CD4-positive, alpha-beta T cell (primary cell): ENCODE results near the gene NRAP. TPM values are rescaled to one million over a fixed set of nuclear protein-coding genes. Genes with fewer than 3 reads are reported as not detected.

Source experiments
- ATAC-seq: fragments of 200-7000 bp; cut with Tn5 transposase; one replicate; pipeline ENCODE4 v1.10.0; 2022; ENCODE audit warnings: mild to moderate bottlenecking; ENCODE audit not compliant: poor library complexity
- CTCF ChIA-PET: fragments of 350-600 bp; sonication (Branson Sonifier 250); formaldehyde crosslinking; loops from one replicate; lab custom pipeline; 2021; ENCODE audit warnings: antibody characterized with exemption, inconsistent platforms; lab: Charles Lee
- POLR2A ChIA-PET: fragments of 350-600 bp; sonication (Branson Sonifier 250); formaldehyde crosslinking; loops from one replicate; lab custom pipeline; 2021; ENCODE audit warnings: antibody characterized with exemption, inconsistent platforms; lab: Charles Lee
- DNase-seq, 14 experiments: peaks; one replicate each; pipeline ENCODE4 v3.0.0-alpha.2; 2013 to 2020; ENCODE audit warnings: mixed read lengths in 2 of 14
- H3K27ac ChIP-seq, 2 donors: one replicate each; pipeline versions ENCODE4 v1.5.1 to v1.7.0; 2013; ENCODE audit warnings: low read length in 2 of 2, low read depth in 1 of 2, mild to moderate bottlenecking in 1 of 2
- H3K27me3 ChIP-seq, 2 experiments: 1 replicate in 1 of 2; 2 replicates in 1 of 2; pipeline versions ENCODE4 v1.6.1 to v1.7.0; 2013; ENCODE audit warnings: low read length in 2 of 2, control low read depth in 1 of 2, mild to moderate bottlenecking in 1 of 2, moderate library complexity in 1 of 2; ENCODE audit not compliant: insufficient read depth in 2 of 2, control insufficient read depth in 1 of 2
- H3K36me3 ChIP-seq: one replicate; pipeline ENCODE4 v1.6.1; 2013; ENCODE audit warnings: low read length, control low read depth; ENCODE audit not compliant: insufficient read depth
- H3K4me1 ChIP-seq: one replicate; pipeline ENCODE4 v1.6.1; 2013; ENCODE audit warnings: low read length, control low read depth; ENCODE audit not compliant: insufficient read depth
- H3K4me3 ChIP-seq: one replicate; pipeline ENCODE4 v1.5.1; 2013; ENCODE audit warnings: mild to moderate bottlenecking, low read length, moderate library complexity
- H3K9me3 ChIP-seq, 2 experiments: 1 replicate in 1 of 2; 2 replicates in 1 of 2; pipeline versions ENCODE4 v1.6.1 to v1.7.0; 2013; ENCODE audit warnings: low read length in 2 of 2, mild to moderate bottlenecking in 2 of 2, control low read depth in 1 of 2, moderate library complexity in 1 of 2; ENCODE audit not compliant: control insufficient read depth in 1 of 2, insufficient read depth in 1 of 2
- H3K27ac Mint-ChIP-seq: one replicate; pipeline ENCODE4 v1.8.0; 2020; ENCODE audit warnings: mixed read lengths
- H3K27me3 Mint-ChIP-seq: one replicate; pipeline ENCODE4 v1.8.0; 2021; ENCODE audit warnings: mixed read lengths
- H3K36me3 Mint-ChIP-seq: one replicate; pipeline ENCODE4 v1.8.0; 2021; ENCODE audit warnings: low read depth, mixed read lengths
- H3K4me1 Mint-ChIP-seq: one replicate; pipeline ENCODE4 v1.8.0; 2021; ENCODE audit warnings: low read depth, mixed read lengths
- H3K4me3 Mint-ChIP-seq: one replicate; pipeline ENCODE4 v1.8.0; 2020; ENCODE audit warnings: mild to moderate bottlenecking, mixed read lengths
- H3K9me3 Mint-ChIP-seq: one replicate; pipeline ENCODE4 v1.8.0; 2020; ENCODE audit warnings: mixed read lengths
- CTCF ChIP-seq: fragments of 200-600 bp; IDR thresholded peaks from one replicate; pipeline ENCODE4 v1.8.0; 2022; ENCODE audit warnings: antibody characterized with exemption, mild to moderate bottlenecking
- intact Hi-C, 2 experiments: fragments of 100-400 bp; cut with DNase I in 1 of 2; cut with micrococcal nuclease in 1 of 2; formaldehyde crosslinking; loops; one replicate each; pipeline versions ENCODE4 v1.15.1 to v1.9.0; 2023 to 2025; cut with DNase I, micrococcal nuclease
- total RNA-seq, 174 experiments: library from RNA in 2 of 174; stranded (reverse) in 2 of 174; gene quantifications; one replicate each; pipeline ENCODE4 v1.2.3 and lab custom pipeline; 2021 to 2026

Gene NRAP
- total RNA-seq, 2 experiments from 2014 or later, result not detected

GRCh38 chr10:113665352-113665751 lies 1.5 kb upstream of the NRAP start:
- DNase-seq, result no peak
- intact Hi-C loops, result no loop called here
- H3K4me1 ChIP-seq, result no peaks in the 10 kb centered on the region
- Mint-ChIP-seq H3K27me3 (peaks cover 16% of the 10 kb centered on the region), H3K9me3 (peaks cover 4% of the 10 kb centered on the region), H3K27ac (no peak overlapping the region), H3K4me3 (no peak overlapping the region), H3K4me1 (no peaks in the 10 kb centered on the region), H3K36me3 (no peaks in the 10 kb centered on the region)
- ChIA-PET POLR2A (no interaction called here), CTCF (no interaction called here)
- H3K27me3 ChIP-seq, result no peaks in the 10 kb centered on the region
- no peak for ATAC-seq
- no peak overlapping the region for H3K27ac ChIP-seq
- no peak for TF ChIP-seq CTCF
- no peaks in the 10 kb centered on the region for H3K36me3 ChIP-seq
- peaks cover 0 to 2% of the 10 kb centered on the region in 2 experiments for H3K9me3 ChIP-seq
- no peak overlapping the region for H3K4me3 ChIP-seq

- no peak overlapping the region for H3K27ac Mint-ChIP-seq
- no peaks in the 10 kb centered on the region for H3K36me3 Mint-ChIP-seq
- H3K4me1 Mint-ChIP-seq, result no peaks in the 10 kb centered on the region
- no peak for DNase-seq
- Histone ChIP-seq H3K9me3 (no peaks in the 10 kb centered on the region), H3K27me3 (no peaks in the 10 kb centered on the region), H3K36me3 (no peaks in the 10 kb centered on the region), H3K27ac (no peak overlapping the region), H3K4me1 (no peaks in the 10 kb centered on the region), H3K4me3 (no peak overlapping the region)
- no peak for ATAC-seq
- no peaks in the 10 kb centered on the region for H3K9me3 Mint-ChIP-seq
- intact Hi-C loops, result no loop called here
- ChIA-PET POLR2A (no interaction called here), CTCF (no interaction called here)
- TF ChIP-seq CTCF, result no peak
- no peak overlapping the region for H3K4me3 Mint-ChIP-seq
- peaks cover 11% of the 10 kb centered on the region for H3K27me3 Mint-ChIP-seq
These were observed 699 bp downstream of the NRAP start for GRCh38 chr10:113663142-113663541.

- H3K9me3 ChIP-seq, result no peaks in the 10 kb centered on the region
- no peaks in the 10 kb centered on the region for H3K27me3 ChIP-seq
- H3K27ac ChIP-seq, result no peak overlapping the region
- H3K27me3 Mint-ChIP-seq, result peaks cover 15% of the 10 kb centered on the region
- DNase-seq, result no peak
- no peak for TF ChIP-seq CTCF
- H3K27ac Mint-ChIP-seq, result no peak overlapping the region
- H3K4me3 Mint-ChIP-seq, result no peak overlapping the region
- intact Hi-C loops, result no loop called here
- no peaks in the 10 kb centered on the region for H3K36me3 Mint-ChIP-seq
- H3K4me3 ChIP-seq, result no peak overlapping the region
- POLR2A ChIA-PET, result no interaction called here
- no peaks in the 10 kb centered on the region for H3K36me3 ChIP-seq
- H3K4me1 Mint-ChIP-seq, result no peaks in the 10 kb centered on the region
- CTCF ChIA-PET, result no interaction called here
- H3K9me3 Mint-ChIP-seq, result no peaks in the 10 kb centered on the region
- no peak for ATAC-seq
- no peaks in the 10 kb centered on the region for H3K4me1 ChIP-seq
These were observed 2.5 kb downstream of the NRAP start for GRCh38 chr10:113661332-113661731.
